GM23248 (cell line): ENCODE measurements around the gene PIEZO1.

ENCODE experiments used
- EZH2 ChIP-seq: fragments of 200-600 bp; sonication (generic); IDR thresholded peaks from 2 replicates; pipeline ENCODE4 v1.6.1; 2018; ENCODE audit warnings: antibody characterized with exemption, mild to moderate bottlenecking; ENCODE audit not compliant: insufficient read depth, poor library complexity, severe bottlenecking
- EZH2phosphoT487 ChIP-seq: fragments of 200-600 bp; sonication (generic); IDR thresholded peaks from 2 replicates; pipeline ENCODE4 v1.6.1; 2018; ENCODE audit warnings: antibody characterized with exemption, moderate library complexity, mild to moderate bottlenecking, low read depth; ENCODE audit not compliant: insufficient read depth

GRCh38 chr16:88773812-88774291 is 11.2 kb downstream of the PIEZO1 start:
- TF ChIP-seq EZH2phosphoT487 (no peak), EZH2 (no peak)
